Fibroblast of the aortic adventitia (primary cell): ENCODE data around the gene EXOC3. TPM values are rescaled to one million over a fixed set of nuclear protein-coding genes. Genes with fewer than 3 reads are reported as not detected.

Experiments
- DNase-seq: peaks from one replicate; pipeline ENCODE4 v3.0.0-alpha.2; 2010; ENCODE audit warnings: low read depth
- H3K4me3 ChIP-seq: 2 replicates; pipeline ENCODE4 v1.5.1; 2011; ENCODE audit warnings: low read depth, mild to moderate bottlenecking, control low read depth, low read length, moderate library complexity
- total RNA-seq: library from RNA; depleted of rRNA; stranded (reverse); fragments of >200 nt; gene quantifications from 2 replicates; pipeline ENCODE4 v1.2.3, GENCODE V29; 2012; ENCODE audit warnings: low replicate concordance
- TF ChIP-seq, protein P1 (sequence below): IDR thresholded peaks from 2 replicates; pipeline ENCODE4 v1.5.1; 2011; ENCODE audit warnings: mild to moderate bottlenecking, low read length, control low read depth, inconsistent platforms; ENCODE audit not compliant: insufficient read depth

EXOC3 gene
- total RNA-seq, 1 donor = 39.8 TPM

- DNase-seq = peak; percentile 14
- TF ChIP-seq, protein P1, sequence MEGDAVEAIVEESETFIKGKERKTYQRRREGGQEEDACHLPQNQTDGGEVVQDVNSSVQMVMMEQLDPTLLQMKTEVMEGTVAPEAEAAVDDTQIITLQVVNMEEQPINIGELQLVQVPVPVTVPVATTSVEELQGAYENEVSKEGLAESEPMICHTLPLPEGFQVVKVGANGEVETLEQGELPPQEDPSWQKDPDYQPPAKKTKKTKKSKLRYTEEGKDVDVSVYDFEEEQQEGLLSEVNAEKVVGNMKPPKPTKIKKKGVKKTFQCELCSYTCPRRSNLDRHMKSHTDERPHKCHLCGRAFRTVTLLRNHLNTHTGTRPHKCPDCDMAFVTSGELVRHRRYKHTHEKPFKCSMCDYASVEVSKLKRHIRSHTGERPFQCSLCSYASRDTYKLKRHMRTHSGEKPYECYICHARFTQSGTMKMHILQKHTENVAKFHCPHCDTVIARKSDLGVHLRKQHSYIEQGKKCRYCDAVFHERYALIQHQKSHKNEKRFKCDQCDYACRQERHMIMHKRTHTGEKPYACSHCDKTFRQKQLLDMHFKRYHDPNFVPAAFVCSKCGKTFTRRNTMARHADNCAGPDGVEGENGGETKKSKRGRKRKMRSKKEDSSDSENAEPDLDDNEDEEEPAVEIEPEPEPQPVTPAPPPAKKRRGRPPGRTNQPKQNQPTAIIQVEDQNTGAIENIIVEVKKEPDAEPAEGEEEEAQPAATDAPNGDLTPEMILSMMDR = no peak
- peak overlapping the region; percentile 52 for H3K4me3 ChIP-seq
Measured at GRCh38 chr5:474840-475661, 32.1 kb downstream of the EXOC3 start.

- TF ChIP-seq, protein P1 = no peak
- DNase-seq = no peak
- H3K4me3 ChIP-seq = no peak overlapping the region
Measured at GRCh38 chr5:475704-476101, 32.7 kb downstream of the EXOC3 start.

- no peak overlapping the region for H3K4me3 ChIP-seq
- TF ChIP-seq, protein P1 = no peak
- peak; percentile 15 for DNase-seq
Measured at GRCh38 chr5:476102-476813, 33.3 kb downstream of the EXOC3 start.

- no peak overlapping the region for H3K4me3 ChIP-seq
- no peak for DNase-seq
- TF ChIP-seq, protein P1 = no peak
Measured at GRCh38 chr5:476814-477175, 33.8 kb downstream of the EXOC3 start.

GRCh38 chr5:477247-477646 lies 34.3 kb downstream of the EXOC3 start:
- DNase-seq = no peak
- TF ChIP-seq, protein P1 = no peak
- H3K4me3 ChIP-seq = no peak overlapping the region

DNA sequence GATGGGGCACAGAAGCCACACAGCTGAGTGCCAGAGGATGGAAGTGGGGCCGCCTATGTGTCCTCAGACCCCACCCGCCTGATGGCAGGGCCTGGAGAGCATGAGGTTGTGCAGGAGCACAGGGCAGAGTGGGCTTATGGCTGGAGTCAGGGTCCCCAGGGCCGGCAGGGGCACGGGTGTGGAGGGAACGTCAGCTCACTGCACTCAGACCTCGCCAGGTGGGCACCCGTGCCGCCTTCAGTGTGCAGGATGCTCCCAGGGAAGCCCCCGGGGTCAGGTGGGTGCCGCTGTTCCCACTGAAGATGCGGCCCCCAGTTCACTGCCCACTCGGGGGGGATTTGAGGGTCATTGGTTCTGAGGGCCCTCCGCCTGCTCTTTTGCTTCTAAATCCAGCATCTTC lies 34.9 kb downstream of the EXOC3 start:
- DNase-seq = no peak
- no peak overlapping the region for H3K4me3 ChIP-seq
- TF ChIP-seq, protein P1 = no peak
